ENCODE results near the gene CCDC197. TPM values are rescaled to one million over a fixed set of nuclear protein-coding genes. Genes with fewer than 3 reads are reported as not detected.

CCDC197 gene
- total RNA-seq, 1 donor from 2014 or later: not detected

DNA sequence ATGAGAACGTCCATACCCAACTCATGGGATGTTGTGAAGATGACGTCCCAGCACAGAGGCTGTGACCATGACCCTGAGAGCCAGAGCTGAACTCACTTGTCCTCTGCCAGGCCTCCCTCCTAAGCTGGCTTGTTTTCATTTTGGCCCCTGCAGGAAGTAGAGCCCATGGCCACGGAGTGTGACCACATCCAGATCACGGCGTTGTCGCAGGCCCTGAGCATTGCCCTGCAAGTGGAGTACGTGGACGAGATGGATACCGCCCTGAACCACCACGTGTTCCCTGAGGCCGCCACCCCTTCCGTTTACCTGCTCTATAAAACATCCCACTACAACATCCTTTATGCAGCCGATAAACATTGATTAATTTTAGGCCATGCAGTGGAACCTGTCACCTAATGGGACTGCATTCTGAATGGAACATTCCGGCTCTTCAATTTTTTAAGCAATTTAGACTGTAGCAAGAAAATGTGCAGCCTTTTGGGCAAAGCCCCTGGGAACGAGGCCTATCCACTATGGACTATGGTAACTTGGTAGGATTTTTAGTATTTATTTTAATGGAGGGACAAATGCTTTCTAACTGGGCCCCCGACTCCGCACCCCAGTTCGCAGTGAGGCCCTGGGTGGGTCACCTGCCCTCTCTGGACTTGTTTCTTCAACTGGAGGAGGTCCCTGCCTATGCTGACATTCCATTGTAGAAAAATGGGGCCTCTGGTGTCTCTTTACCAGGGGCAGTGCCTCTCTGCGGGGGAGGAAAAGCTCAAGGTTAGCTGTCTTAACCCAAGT is 48.7 kb downstream of the CCDC197 start:
- Mint-ChIP-seq H3K9me3 (ENCODE audit: unreplicated experiment) (no peaks in the 10 kb centered on the region), H3K4me3 (ENCODE audit: unreplicated experiment) (no peak overlapping the region), H3K27ac (ENCODE audit: unreplicated experiment) (no peak overlapping the region), H3K4me1 (ENCODE audit: unreplicated experiment) (no peaks in the 10 kb centered on the region), H3K36me3 (ENCODE audit: low read depth, unreplicated experiment) (peaks cover 26% of the 10 kb centered on the region), H3K27me3 (ENCODE audit: unreplicated experiment) (peaks cover 9% of the 10 kb centered on the region)
- TF ChIP-seq, protein P1, sequence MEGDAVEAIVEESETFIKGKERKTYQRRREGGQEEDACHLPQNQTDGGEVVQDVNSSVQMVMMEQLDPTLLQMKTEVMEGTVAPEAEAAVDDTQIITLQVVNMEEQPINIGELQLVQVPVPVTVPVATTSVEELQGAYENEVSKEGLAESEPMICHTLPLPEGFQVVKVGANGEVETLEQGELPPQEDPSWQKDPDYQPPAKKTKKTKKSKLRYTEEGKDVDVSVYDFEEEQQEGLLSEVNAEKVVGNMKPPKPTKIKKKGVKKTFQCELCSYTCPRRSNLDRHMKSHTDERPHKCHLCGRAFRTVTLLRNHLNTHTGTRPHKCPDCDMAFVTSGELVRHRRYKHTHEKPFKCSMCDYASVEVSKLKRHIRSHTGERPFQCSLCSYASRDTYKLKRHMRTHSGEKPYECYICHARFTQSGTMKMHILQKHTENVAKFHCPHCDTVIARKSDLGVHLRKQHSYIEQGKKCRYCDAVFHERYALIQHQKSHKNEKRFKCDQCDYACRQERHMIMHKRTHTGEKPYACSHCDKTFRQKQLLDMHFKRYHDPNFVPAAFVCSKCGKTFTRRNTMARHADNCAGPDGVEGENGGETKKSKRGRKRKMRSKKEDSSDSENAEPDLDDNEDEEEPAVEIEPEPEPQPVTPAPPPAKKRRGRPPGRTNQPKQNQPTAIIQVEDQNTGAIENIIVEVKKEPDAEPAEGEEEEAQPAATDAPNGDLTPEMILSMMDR (IDR thresholded peaks at IDR 0.05; ENCODE audit: unreplicated experiment): no peak
- no peak for DNase-seq (ENCODE audit: low spot score)

DNA sequence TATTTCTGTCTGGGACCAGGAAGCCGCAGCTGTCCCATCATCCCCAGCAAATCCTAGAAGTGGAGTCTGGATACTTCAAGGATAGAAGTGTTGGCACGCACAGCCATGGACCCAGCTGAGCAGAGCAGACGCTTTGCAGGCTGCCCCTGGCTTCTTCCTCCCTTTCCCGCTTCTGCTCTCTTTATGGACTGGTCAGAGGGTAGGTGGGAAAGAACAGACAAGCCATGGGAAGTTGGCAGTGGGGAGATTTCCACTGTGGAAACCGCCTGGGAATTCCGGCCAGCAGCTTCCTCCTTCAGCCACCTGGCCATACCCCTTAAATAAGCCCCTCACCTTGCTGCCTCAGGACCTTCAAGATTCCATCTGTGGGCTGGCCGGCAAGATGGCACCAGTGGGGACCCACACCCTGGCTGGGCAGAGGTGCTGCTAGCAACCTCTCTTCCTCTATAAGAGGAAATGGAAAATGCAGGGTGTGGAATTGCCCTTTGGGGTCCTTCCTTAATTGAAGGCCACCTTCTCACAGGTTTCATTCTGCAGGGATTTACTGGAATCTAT is 49.7 kb downstream of the CCDC197 start:
- H3K36me3 Mint-ChIP-seq (ENCODE audit: low read depth, unreplicated experiment): peaks cover 36% of the 10 kb centered on the region
- TF ChIP-seq, protein P1 (IDR thresholded peaks at IDR 0.05; ENCODE audit: unreplicated experiment): no peak
- no peak overlapping the region for H3K27ac Mint-ChIP-seq (ENCODE audit: unreplicated experiment)
- no peaks in the 10 kb centered on the region for H3K4me1 Mint-ChIP-seq (ENCODE audit: unreplicated experiment)
- DNase-seq (ENCODE audit: low spot score): no peak
- H3K4me3 Mint-ChIP-seq (ENCODE audit: unreplicated experiment): no peak overlapping the region
- H3K9me3 Mint-ChIP-seq (ENCODE audit: unreplicated experiment): no peaks in the 10 kb centered on the region
- H3K27me3 Mint-ChIP-seq (ENCODE audit: unreplicated experiment): peaks cover 8% of the 10 kb centered on the region

DNA sequence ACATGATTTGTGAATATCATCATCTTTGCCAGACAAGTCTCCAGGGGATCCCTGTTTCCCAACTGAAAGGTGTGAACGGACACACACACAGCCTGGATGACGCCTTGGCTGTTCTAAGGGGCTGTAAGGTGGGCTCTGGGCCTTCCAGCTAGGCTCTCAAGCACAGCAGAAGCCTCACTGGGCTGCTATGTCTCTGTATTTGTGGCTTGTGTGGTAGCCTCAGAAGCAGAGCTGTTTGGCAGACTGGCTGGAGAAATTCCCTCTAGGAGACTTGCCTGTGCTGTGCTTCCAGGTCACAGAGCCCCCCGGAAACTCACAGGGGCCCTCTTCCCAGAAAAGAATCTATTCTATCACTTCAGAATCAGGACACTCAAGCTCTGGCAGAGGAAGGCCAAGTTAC is 50.5 kb downstream of the CCDC197 start:
- no peak for DNase-seq (ENCODE audit: low spot score)
- Mint-ChIP-seq H3K27ac (ENCODE audit: unreplicated experiment) (no peak overlapping the region), H3K9me3 (ENCODE audit: unreplicated experiment) (no peaks in the 10 kb centered on the region), H3K36me3 (ENCODE audit: low read depth, unreplicated experiment) (peaks cover 36% of the 10 kb centered on the region), H3K4me1 (ENCODE audit: unreplicated experiment) (peaks cover 2% of the 10 kb centered on the region), H3K27me3 (ENCODE audit: unreplicated experiment) (peaks cover 8% of the 10 kb centered on the region), H3K4me3 (ENCODE audit: unreplicated experiment) (no peak overlapping the region)
- TF ChIP-seq, protein P1 (IDR thresholded peaks at IDR 0.05; ENCODE audit: unreplicated experiment): no peak

DNA sequence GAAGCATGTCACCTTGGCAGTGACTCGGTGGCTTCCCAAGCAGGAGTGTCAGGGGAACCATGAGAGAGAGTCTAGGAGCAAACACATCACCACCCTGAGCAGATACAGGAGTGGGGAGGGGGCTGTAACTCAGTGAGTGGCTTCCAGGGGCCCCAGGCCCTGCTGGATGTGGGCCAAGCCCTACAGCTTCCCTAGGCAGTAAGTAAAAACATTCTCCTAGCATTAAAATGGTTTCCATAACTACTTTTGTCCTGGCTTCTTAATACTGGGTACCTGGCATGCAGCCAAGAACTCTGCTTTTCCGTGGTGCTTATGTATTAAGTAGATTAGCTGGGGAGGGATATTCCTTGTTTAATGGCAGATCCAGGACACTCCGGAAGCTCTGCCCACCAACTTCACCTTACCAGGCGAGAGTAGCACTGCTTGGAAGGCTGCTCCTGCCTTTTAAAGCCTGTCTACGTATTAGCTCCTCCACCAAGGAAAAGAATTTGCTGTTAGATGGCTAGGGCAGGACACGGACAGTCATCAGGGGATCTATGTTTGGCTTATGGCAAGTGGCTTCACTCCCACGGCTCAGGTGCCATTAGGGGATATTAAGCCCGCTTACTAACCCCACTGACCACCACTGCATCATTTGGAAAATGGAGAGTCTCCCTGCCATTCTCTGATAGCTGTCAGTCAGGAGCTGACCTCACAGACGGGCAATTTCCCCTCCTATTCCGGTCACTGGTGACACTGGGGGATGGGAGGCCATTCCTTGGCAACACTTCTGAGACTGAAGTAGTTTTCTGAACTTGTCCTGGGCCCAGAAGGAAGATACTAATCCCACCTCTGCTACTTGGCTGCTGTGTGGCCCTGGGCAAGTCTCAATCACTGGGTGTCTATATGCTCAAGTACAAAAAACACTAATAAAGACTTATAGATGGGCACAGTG is 51.9 kb downstream of the CCDC197 start:
- peaks cover 8% of the 10 kb centered on the region for H3K27me3 Mint-ChIP-seq (ENCODE audit: unreplicated experiment)
- TF ChIP-seq, protein P1 (IDR thresholded peaks at IDR 0.05; ENCODE audit: unreplicated experiment): no peak
- no peak overlapping the region for H3K27ac Mint-ChIP-seq (ENCODE audit: unreplicated experiment)
- peaks cover 2% of the 10 kb centered on the region for H3K4me1 Mint-ChIP-seq (ENCODE audit: unreplicated experiment)
- H3K4me3 Mint-ChIP-seq (ENCODE audit: unreplicated experiment): no peak overlapping the region
- H3K9me3 Mint-ChIP-seq (ENCODE audit: unreplicated experiment): no peaks in the 10 kb centered on the region
- DNase-seq (ENCODE audit: low spot score): no peak
- H3K36me3 Mint-ChIP-seq (ENCODE audit: low read depth, unreplicated experiment): peaks cover 38% of the 10 kb centered on the region

All from endothelial cell (in vitro differentiated cells).